ENCODE measurements around the gene LAIR2.

The LAIR2 gene, protein sequence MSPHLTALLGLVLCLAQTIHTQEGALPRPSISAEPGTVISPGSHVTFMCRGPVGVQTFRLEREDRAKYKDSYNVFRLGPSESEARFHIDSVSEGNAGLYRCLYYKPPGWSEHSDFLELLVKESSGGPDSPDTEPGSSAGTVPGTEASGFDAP

DNA sequence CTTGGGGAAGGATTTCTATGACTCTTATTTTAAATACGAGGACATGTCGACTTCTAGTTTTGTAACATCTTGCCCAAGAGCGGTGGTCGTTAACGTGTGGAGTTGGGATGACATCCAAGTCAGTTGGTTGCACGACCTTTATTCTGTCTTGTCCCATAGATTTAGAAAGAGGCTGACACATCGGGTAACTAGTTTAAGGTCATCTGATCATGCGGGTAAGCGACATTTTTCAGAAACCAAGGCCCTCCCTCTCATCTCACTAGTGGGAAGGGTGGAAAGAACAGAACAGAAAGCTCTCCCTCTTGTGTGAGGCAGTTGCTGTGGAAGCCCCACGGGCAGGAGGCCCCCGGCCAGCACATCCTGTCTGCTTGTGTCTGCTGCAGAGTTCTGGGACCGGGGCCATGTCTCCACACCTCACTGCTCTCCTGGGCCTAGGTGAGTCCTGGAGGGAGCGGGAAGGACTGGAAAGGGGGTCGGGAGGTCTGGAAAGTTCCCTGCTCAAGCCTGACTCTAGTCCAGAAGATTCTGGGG lies at the start of gene LAIR2:
LAIR2 (plus strand) TSS at position 314 of the 531 bp plus-strand sequence; CDS start at position 402, 88 bp downstream.
- peak; percentile 28 for DNase-seq

DNA sequence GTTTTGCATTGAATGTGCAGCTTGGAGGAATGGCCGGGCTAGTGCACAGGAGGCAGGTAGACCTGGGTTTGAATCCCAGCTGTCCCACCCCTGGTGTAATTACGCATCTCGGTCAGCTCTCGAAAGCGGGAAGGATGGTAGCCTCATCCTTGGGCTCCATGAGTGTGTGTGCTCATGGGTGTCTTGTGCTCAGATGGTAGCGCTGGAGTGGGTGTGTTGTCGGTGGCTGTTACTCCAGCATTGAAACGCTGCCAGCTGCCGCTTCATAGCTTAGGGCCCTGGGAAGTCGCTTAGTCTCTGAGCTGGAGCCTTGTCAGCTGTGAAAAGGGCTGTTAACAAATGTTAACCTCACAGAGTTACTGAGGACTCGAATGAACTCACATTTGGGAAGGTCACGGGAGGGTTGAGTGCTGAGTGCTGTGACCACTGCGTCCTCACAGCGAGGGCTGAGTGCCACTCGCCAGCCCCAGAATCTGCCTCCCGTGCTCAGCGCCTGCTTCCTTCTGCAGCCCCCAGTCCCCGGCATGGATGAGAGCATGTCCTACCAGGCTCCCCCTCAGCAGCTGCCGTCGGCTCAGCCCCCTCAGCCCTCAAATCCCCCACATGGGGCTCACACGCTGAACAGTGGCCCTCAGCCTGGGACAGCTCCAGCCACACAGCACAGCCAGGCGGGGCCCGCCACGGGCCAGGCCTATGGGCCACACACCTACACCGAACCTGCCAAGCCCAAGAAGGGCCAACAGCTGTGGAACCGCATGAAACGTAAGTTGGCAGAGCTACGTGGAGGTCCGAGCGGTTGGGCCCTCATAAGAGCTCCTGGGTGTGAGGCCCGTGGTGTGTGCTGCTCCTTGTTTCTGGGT lies 48.5 kb upstream of the LAIR2 start:
- no peak for DNase-seq

GRCh38 chr19:54454781-54455675 lies 47.6 kb upstream of the LAIR2 start:
- DNase-seq, result no peak

GRCh38 chr19:54455786-54456422 lies 46.7 kb upstream of the LAIR2 start:
- no peak for DNase-seq

DNA sequence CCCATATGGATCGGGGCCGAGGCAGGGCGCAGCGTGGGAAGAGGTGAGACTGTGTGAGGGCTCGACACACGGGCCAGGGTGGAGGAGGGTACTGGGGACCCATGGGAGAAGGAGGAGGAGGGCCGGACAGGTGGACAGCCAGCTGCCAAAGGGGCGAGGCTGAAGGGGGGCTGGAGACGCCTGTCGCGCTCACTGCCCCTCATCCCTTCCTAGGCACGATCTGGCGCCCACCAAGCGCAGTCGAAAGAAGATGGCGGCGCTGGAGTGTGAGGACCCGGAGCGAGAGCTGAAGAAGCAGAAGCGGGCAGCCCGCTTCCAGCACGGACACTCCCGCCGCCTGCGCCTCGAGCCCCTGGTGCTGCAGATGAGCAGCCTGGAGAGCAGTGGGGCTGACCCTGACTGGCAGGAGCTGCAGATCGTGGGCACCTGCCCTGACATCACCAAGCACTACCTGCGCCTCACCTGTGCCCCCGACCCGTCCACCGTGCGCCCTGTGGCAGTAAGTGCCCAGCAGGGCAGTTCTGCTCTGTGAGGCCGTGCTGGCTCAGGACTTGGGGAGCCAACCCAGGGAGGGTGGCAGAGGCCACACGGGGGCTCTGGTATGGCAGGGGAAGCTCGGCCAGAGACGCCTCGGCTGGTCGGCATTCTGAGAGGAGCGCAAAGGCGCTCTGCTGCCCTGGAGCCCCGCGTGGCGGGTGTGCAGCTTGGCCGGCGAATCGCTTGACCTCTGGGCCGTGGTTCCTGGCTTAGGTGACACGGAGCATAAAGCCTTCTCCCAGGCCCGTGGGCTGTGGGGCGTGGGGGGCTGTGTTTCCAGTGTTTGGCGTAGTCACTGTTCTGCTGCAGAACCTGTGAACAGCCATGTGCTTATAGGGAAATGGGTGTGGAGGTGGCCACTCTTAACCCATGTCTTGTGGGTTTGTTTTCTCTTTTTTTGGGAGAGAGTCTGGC lies 45.9 kb upstream of the LAIR2 start:
- no peak for DNase-seq

DNA sequence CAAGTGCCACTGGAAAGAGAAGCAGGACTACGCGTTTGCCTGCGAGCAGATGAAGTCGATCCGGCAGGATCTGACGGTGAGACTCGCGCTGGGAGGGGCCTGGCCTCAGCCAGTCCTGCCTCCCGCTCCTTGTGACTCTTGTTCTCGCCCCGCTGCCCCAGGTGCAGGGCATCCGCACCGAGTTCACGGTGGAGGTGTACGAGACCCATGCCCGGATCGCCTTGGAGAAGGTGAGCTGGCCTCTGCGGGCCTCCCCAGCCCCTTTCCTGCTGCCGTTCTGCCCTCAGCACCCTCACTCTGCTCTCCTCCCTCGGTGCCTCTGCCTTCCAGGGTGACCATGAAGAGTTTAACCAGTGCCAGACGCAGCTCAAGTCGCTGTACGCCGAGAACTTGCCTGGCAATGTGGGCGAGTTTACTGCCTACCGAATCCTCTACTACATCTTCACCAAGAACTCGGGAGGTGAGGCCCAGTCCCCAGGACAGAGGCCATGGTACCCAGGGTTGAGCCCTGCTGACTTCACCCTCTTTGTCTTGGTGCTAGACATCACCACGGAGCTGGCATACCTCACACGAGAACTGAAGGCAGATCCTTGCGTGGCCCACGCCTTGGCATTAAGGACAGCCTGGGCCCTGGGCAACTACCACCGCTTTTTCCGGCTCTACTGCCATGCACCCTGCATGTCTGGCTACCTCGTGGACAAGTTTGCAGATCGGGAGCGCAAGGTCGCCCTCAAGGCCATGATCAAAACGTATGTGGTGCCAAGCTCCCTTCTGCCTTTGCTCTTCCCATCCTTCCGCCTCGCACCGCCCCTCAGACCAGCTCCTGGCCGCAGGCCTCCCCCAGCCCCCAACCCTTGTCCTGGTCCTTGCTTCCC lies 44.6 kb upstream of the LAIR2 start:
- DNase-seq, result no peak

DNA sequence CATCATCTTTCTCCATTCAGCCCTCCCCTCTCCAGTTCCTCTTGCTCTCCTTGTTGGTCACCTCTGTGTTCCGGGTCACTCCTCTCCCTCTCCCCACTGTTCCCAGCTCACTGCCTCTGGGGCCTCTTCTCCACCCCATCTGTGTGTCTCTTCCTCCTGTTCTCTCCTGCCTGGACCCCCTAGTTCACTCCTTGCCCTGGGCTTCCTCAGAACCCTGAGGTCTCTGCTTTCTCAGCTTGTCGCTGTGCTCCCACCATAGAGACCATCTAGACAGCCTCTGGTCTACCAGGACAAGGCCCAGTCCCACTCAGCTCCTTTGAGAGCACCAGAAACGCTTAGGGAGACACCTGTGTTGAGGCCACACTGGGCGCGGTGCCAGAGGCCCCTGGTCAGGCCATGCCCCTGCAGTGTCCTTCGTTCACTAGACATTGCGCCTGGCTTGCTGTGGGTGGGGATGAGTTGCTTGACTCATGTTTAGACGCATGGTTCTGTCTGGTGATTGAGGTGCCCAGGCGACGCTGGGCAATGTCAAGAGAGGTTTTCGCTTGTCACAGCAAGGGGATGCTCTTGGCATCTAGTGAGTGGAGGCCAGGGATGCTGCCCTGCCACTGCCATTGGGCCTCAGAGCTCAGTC lies 43.9 kb upstream of the LAIR2 start:
- no peak for DNase-seq

- DNase-seq, result no peak
Measured at GRCh38 chr19:54459282-54460229, 43.1 kb upstream of the LAIR2 start.

DNA sequence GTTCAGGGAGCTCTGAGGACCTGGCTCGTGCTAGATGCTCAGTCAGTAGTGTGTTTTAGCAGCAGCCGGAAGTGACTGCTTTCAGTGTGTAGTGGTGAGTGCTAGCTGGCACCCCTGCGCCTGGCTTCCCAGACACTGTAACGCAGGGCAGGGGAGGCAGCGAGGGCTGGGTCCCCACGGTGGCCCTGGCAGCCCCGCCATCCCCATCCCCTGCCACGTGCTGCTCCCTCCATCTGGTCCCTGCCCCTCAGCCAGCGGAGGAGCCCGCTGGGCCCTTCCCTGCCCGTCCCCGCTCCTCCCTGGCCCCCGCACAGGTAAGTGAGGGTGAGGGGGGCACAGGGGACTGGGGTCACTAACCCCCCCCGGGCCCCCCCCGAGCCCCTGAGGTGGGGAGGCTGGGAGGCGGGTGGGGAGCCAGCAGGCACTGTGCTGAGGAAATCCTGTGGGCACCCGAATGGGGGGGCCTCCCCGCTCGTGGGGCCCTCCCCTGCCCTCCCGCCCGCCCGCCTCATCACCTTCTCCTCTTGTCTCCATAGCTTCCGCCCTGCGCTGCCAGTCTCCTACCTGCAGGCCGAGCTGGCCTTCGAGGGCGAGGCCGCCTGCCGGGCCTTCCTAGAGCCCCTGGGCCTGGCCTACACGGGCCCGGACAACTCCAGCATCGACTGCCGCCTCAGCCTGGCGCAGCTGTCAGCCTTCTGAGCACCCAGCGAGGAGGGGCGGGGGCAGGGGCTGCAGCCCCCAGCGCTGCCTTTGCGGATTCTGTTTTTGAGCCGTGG lies 42.2 kb upstream of the LAIR2 start:
- no peak for DNase-seq

- DNase-seq, result no peak
Measured at GRCh38 chr19:54461210-54461609, 41.4 kb upstream of the LAIR2 start.

DNA sequence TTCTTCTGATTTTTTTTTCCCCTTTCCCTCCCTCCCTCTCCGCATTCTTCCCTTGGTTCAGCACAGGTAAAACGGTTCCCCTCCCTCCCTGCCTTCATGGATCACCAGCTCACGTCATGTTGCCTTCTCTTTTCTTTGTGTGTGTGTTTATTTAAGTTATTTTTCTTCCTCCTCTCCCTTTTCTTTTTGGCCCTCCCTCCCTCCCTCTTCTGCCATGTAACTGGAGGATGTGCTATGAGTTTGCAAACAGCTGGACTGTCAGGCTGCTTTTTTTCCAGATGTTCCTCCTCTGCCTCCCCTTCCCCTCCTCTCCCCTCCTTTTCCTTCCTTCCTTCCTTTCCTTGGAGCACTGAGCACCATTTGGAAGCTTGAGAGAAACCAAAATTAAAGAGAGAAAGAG lies 41.0 kb upstream of the LAIR2 start:
- no peak for DNase-seq

GRCh38 chr19:54462047-54462654 lies 40.5 kb upstream of the LAIR2 start:
- DNase-seq, result no peak

- DNase-seq, result peak; percentile 77
Measured at GRCh38 chr19:54462655-54463530, 39.7 kb upstream of the LAIR2 start.

DNA sequence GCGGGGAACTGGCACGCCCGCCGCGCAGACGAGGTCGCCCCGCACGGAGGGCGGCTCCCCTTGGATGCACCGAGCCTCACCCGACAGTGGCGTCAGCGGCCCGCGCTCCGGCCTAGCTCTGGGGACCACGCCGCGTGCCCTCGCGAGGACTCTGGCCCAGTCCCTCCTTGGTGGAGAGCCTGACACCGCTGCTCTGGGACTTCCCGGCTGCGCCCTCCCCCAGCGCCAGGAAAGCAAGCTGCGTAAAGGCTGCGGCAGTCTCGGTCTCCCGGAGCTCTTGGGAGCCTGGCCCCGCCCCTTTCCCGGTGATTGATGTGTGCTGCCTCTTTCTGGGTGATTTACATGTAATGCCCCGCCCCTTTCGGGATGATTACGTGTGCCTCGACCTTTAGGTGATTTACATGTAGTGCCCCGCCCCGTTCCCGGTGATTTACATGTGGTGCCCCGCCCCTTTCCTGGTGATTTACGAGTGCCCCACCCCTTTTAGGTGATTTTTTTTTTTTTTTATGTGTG lies 39.0 kb upstream of the LAIR2 start, which contains the start of gene LENG9:
LENG9 (minus strand) TSS at position 248 of the 513 bp plus-strand sequence. CDS start 252 bp downstream, outside the sequence.
- peak; percentile 99 for DNase-seq

- DNase-seq, result peak; percentile 94
Measured at GRCh38 chr19:54464044-54464629, 38.5 kb upstream of the LAIR2 start.

Data from suppressor macrophage treated with lipopolysaccharide for 4 hours (primary cell).